Measurements from ENCODE around the gene PNPLA7. TPM values are rescaled to one million over a fixed set of nuclear protein-coding genes. Genes with fewer than 3 reads are reported as not detected.
A peak's percentile ranks its signal among the peaks of the same experiment; 100 is the strongest.

The PNPLA7 gene
- total and polyA plus RNA-seq, 7 donors, result 1.8 to 12.2 (median 8.2) TPM

GRCh38 chr9:137590469-137591383 is 40.5 kb upstream of the PNPLA7 start, which contains the start of gene ZMYND19:
Gene ZMYND19, minus strand, starts transcription at chr9:137590512. Its CDS starts 249 bp downstream, at chr9:137590263.
- intact Hi-C loops (cut with DNase I), result loop anchor here (1.0 kb wide), 1 partner anchor 15 kb away; the partner anchor contains the start of gene ARRDC1
- peaks cover 5 to 26% (median 19%) of the 10 kb centered on the region in 4 donors for H3K36me3 ChIP-seq
- DNase-seq, result peak; percentile 94
- peak within 1 kb of the TSS; percentile 53 to 80 (median 77) for H3K27ac ChIP-seq
- WGBS, 2 donors, result 1% methylated on average over 113 of the region's 113 CpGs
- H3K27me3 ChIP-seq, result no peaks in the 10 kb centered on the region
- TF ChIP-seq, protein P1, sequence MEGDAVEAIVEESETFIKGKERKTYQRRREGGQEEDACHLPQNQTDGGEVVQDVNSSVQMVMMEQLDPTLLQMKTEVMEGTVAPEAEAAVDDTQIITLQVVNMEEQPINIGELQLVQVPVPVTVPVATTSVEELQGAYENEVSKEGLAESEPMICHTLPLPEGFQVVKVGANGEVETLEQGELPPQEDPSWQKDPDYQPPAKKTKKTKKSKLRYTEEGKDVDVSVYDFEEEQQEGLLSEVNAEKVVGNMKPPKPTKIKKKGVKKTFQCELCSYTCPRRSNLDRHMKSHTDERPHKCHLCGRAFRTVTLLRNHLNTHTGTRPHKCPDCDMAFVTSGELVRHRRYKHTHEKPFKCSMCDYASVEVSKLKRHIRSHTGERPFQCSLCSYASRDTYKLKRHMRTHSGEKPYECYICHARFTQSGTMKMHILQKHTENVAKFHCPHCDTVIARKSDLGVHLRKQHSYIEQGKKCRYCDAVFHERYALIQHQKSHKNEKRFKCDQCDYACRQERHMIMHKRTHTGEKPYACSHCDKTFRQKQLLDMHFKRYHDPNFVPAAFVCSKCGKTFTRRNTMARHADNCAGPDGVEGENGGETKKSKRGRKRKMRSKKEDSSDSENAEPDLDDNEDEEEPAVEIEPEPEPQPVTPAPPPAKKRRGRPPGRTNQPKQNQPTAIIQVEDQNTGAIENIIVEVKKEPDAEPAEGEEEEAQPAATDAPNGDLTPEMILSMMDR (IDR thresholded peaks at IDR 0.05), result no peak
- no peak for TF ChIP-seq EP300 (IDR thresholded peaks at IDR 0.05)
- TF ChIP-seq POLR2A (IDR thresholded peaks at IDR 0.05), result no peak
- peak in 1 of 4 donors; percentile 31 for TF ChIP-seq POLR2AphosphoS5 (IDR thresholded peaks at IDR 0.05)
- peak within 1 kb of the TSS; percentile 64 to 84 (median 76) for H3K4me3 ChIP-seq
- H3K9me3 ChIP-seq, result no peaks in the 10 kb centered on the region
- peaks cover 0 to 27% (median 22%) of the 10 kb centered on the region in 4 donors for H3K4me1 ChIP-seq

- no peaks in the 10 kb centered on the region for H3K27me3 ChIP-seq
- intact Hi-C loops (cut with DNase I), result loop anchor here (1.0 kb wide), 1 partner anchor 15 kb away; the partner anchor contains the start of gene ARRDC1
- DNase-seq, result no peak
- H3K9me3 ChIP-seq, result no peaks in the 10 kb centered on the region
- WGBS, 2 donors, result 1% methylated on average over 61 of the region's 61 CpGs
- peaks cover 5 to 30% (median 23%) of the 10 kb centered on the region in 4 donors for H3K36me3 ChIP-seq
- H3K4me1 ChIP-seq, result peaks cover 0 to 27% (median 22%) of the 10 kb centered on the region in 4 donors
- H3K27ac ChIP-seq, result peak overlapping the region in 3 of 4 donors; percentile 31 to 71 (median 66)
- TF ChIP-seq, protein P1 (IDR thresholded peaks at IDR 0.05), result no peak
- TF ChIP-seq POLR2A (IDR thresholded peaks at IDR 0.05) (no peak), EP300 (IDR thresholded peaks at IDR 0.05) (no peak), POLR2AphosphoS5 (IDR thresholded peaks at IDR 0.05) (no peak)
- peak overlapping the region; percentile 45 to 84 (median 73) for H3K4me3 ChIP-seq
These were observed 39.9 kb upstream of the PNPLA7 start for GRCh38 chr9:137590123-137590468.

- H3K4me3 ChIP-seq, result peak overlapping the region; percentile 45 to 84 (median 73)
- no peaks in the 10 kb centered on the region for H3K27me3 ChIP-seq
- intact Hi-C loops (cut with DNase I), result loop anchor here (1.0 kb wide), 1 partner anchor 16 kb away; the partner anchor contains the start of gene ARRDC1
- peaks cover 5 to 35% (median 23%) of the 10 kb centered on the region in 4 donors for H3K36me3 ChIP-seq
- DNase-seq, result no peak
- TF ChIP-seq, protein P1 (IDR thresholded peaks at IDR 0.05), result no peak
- TF ChIP-seq POLR2A (IDR thresholded peaks at IDR 0.05), result no peak
- no peak for TF ChIP-seq EP300 (IDR thresholded peaks at IDR 0.05)
- TF ChIP-seq POLR2AphosphoS5 (IDR thresholded peaks at IDR 0.05), result no peak
- H3K4me1 ChIP-seq, result peaks cover 0 to 27% (median 22%) of the 10 kb centered on the region in 4 donors
- WGBS, 2 donors, result 7 to 9% methylated on average over 58 of the region's 58 CpGs
- peak overlapping the region in 3 of 4 donors; percentile 31 to 71 (median 66) for H3K27ac ChIP-seq
- no peaks in the 10 kb centered on the region for H3K9me3 ChIP-seq
These were observed 39.4 kb upstream of the PNPLA7 start for GRCh38 chr9:137589441-137590122.

- Histone ChIP-seq H3K9me3 (no peaks in the 10 kb centered on the region), H3K27me3 (no peaks in the 10 kb centered on the region), H3K4me3 (peak overlapping the region in 2 of 4 donors; percentile 64 to 84), H3K4me1 (peaks cover 0 to 27% (median 22%) of the 10 kb centered on the region in 4 donors), H3K36me3 (peaks cover 5 to 42% (median 23%) of the 10 kb centered on the region in 4 donors), H3K27ac (no peak overlapping the region)
- intact Hi-C loops (cut with DNase I), result no loop called here
- 87 to 92% methylated on average over 6 of the region's 6 CpGs for WGBS, 2 donors
- TF ChIP-seq EP300 (IDR thresholded peaks at IDR 0.05), result no peak
- TF ChIP-seq POLR2AphosphoS5 (IDR thresholded peaks at IDR 0.05), result no peak
- TF ChIP-seq POLR2A (IDR thresholded peaks at IDR 0.05), result no peak
- TF ChIP-seq, protein P1 (IDR thresholded peaks at IDR 0.05), result no peak
- no peak for DNase-seq
These were observed 38.7 kb upstream of the PNPLA7 start for GRCh38 chr9:137588891-137589290.
